GM21723 (cell line): ENCODE results near the gene ZNF536.
"Not testable (repeated sequence)": the region's sequence is repeated elsewhere in the genome, so short reads cannot be mapped to it uniquely, and the experiment has no call there.

ENCODE experiments used
- ATAC-seq: cut with Tn5 transposase; IDR thresholded peaks from one replicate; pipeline ENCODE4 v1.9.1; 2021; ENCODE audit warnings: mild to moderate bottlenecking, moderate library complexity; ENCODE audit not compliant: unreplicated experiment

Gene ZNF536

DNA sequence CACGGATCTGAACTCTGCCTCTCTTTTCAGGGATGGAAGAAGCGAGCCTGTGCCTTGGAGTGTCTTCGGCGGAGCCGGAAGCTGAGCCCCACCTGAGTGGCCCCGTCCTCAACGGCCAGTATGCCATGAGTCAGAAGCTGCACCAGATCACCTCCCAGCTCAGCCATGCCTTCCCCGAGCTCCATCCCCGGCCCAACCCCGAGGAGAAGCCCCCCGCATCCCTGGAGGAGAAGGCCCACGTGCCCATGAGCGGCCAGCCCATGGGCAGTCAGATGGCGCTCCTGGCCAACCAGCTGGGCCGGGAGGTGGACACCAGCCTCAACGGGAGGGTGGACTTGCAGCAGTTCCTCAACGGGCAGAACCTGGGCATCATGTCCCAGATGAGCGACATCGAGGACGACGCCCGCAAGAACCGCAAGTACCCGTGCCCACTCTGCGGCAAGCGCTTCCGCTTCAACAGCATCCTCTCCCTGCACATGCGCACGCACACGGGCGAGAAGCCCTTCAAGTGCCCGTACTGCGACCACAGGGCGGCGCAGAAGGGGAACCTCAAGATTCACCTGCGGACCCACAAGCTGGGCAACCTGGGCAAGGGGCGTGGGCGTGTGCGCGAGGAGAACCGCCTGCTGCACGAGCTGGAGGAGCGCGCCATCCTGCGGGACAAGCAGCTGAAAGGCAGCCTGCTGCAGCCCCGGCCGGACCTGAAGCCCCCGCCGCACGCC lies 71.5 kb downstream of the ZNF536 start:
- no peak for ATAC-seq

DNA sequence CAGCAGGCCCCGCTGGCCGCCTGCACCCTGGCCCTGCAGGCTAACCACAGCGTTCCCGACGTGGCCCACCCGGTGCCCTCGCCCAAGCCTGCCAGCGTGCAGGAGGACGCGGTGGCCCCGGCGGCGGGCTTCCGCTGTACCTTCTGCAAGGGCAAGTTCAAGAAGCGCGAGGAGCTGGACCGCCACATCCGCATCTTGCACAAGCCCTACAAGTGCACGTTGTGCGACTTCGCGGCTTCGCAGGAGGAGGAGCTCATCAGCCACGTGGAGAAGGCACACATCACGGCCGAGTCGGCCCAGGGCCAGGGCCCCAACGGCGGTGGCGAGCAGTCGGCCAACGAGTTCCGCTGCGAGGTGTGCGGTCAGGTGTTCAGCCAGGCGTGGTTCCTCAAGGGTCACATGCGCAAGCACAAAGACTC lies 72.1 kb downstream of the ZNF536 start:
- ATAC-seq: no peak

DNA sequence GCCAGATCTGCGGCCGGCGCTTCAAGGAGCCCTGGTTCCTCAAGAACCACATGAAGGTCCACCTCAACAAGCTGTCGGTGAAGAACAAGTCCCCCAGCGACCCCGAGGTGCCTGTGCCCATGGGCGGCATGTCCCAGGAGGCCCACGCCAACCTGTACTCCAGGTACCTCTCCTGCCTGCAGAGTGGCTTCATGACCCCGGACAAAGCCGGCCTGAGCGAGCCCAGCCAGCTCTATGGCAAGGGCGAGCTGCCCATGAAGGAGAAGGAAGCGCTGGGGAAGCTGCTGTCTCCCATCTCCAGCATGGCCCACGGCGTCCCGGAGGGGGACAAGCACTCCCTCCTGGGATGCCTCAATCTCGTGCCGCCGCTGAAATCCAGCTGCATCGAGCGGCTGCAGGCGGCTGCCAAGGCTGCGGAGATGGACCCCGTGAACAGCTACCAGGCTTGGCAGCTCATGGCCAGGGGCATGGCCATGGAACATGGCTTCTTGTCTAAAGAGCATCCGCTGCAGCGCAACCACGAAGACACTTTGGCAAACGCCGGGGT lies 72.6 kb downstream of the ZNF536 start:
- ATAC-seq: no peak

GRCh38 chr19:30445385-30445784 lies 73.2 kb downstream of the ZNF536 start:
- ATAC-seq: no peak

GRCh38 chr19:30446120-30446519 lies 73.9 kb downstream of the ZNF536 start:
- ATAC-seq: not testable (repeated sequence)

DNA sequence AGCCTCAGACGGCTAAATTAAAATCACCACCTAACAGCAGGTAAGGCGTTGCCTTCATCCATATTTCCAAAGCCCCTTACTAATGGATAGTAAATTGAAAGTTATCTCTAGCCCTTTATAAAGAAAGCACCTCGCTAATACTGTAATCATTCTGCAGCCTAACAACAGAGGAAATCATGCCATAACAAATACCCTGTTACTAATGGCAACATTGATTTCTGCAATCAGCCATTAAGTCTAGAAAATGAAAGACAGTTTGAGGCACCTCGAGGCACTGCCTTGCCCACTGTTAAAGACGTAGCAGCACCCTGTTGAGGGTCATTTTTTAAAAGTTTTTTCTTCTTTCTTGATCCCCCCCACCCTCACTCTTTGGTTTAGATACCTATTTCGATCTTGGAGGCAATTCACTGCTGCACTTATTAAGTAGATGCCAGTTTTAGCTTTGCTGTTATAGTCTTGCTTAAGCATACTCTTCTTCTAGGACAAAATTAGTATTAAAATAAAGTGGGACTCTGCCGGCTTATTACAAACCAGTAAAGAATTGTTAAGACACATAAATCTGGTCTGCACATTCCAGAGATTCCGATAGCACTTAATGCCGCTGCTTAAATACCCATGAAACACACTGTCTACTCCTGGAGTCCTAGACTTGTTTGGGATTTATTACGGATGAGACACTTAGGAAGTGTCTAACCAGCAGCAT lies 74.8 kb downstream of the ZNF536 start:
- ATAC-seq: no peak

- ATAC-seq: no peak
Observed at GRCh38 chr19:30447553-30447870, 75.3 kb downstream of the ZNF536 start.

DNA sequence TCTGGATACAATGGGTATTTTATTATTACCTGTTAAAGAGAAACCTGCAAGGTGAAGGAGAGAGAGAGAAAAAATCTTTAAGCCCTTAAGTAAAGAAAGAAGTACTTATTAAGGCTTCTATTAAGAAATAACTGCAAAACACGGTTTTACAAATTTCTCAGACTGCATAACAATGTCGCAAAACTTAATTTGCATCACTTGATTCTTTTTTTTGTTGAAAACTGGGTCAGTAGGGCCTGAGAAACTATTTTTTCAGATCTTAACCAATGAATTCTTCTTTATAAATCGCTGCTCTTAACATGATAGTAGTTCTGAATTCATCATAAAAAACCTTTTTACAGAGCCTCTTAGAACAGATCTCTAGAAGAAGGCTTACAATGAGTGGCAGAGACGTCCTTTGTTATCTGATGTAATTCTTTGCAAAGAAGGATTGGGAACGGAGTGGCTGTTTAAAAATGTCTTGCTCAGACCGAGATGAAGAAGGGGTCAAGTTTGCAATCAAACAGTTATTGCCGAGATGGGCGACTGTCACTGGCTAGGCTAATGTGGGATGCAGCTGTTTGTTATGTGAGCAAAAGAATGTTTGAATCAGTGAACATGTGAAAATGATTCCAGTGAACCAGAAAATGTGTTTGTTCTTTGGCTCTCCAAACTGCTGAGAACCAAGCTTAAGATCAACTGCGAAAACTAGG lies 76.3 kb downstream of the ZNF536 start:
- ATAC-seq: no peak

- ATAC-seq: no peak
Observed at GRCh38 chr19:30449078-30449590, 77.0 kb downstream of the ZNF536 start.

DNA sequence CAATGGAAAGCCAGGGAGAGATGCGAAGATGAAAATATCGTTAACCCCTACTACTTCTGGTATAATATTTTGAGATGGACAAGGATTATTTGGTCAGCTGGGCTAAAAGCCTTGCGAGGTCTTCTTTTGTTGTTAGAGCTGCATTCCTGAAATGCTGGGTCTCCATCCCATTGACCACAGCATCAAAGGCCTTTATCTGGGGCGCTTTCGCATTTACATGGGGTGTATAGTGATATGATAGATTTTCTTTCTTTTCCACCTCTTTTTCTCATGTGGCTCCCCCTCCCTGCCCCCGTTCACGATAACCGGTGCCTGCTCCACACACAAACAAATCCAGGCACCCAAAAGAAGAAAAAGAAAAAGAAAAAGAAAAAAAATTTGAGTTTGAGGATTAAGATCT lies 77.5 kb downstream of the ZNF536 start:
- no peak for ATAC-seq

DNA sequence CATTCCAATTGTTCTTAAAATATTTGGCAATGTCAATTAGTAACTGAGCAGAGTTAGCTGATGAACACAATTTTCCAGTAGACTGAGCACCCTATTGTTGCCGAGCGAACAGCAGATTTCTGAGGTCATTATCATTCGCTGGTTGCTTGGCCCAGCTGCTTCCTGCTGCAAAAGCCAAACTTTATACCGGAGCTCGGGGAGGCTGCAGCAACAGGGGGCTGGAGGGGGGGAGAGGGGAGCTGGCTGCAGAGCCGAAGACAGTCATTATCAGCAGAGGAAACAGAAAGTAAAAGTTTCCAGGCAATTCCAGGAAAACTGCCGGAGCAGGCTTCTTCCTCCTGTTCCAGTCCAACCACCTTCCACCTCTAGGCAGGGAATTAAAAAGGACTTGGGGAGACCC lies 77.9 kb downstream of the ZNF536 start:
- no peak for ATAC-seq

- no peak for ATAC-seq
Observed at GRCh38 chr19:30450835-30451321, 78.7 kb downstream of the ZNF536 start.

DNA sequence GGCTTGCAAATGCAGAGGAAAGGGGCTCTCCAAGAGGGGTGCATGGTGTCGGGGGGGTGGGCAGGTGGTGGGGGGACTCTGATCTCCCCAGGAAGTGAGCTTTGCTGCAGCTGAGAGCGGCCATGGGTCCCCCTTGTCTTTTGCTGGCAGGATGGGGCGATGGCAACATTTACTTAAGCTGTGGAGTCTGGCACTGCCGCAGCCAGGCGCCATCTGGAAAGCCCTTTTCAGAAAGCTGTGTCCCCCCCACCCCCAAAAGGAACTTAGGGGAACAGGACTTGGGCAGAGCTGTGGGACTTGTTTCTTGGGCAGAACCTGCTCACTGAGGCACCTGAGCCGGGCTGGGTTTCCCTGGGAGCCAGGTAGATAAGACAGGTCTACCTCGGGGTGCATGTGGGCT lies 80.7 kb downstream of the ZNF536 start:
- ATAC-seq: no peak

DNA sequence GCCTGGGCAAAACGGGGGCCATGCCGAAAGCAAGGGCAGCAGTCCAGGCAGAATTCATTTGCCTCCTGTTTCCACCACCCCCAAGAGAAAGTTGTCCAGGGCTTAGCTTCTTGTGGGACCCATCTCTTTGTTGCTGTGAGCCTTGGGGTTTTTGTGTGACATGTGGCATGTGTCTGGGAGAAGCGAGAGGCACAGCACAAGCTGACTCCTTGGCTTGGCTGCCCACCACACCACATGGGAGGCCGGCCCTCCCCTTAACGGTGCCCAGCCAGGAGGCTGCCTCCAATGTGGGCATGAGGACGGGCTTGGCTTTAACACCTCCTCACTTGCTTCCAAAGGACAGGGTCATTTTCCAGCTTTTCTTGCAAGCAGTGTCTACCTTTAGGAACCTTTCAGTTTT lies 81.6 kb downstream of the ZNF536 start:
- no peak for ATAC-seq

- ATAC-seq: no peak
Observed at GRCh38 chr19:30455881-30456280, 83.7 kb downstream of the ZNF536 start.

- no peak for ATAC-seq
Observed at GRCh38 chr19:30457484-30457883, 85.3 kb downstream of the ZNF536 start.

DNA sequence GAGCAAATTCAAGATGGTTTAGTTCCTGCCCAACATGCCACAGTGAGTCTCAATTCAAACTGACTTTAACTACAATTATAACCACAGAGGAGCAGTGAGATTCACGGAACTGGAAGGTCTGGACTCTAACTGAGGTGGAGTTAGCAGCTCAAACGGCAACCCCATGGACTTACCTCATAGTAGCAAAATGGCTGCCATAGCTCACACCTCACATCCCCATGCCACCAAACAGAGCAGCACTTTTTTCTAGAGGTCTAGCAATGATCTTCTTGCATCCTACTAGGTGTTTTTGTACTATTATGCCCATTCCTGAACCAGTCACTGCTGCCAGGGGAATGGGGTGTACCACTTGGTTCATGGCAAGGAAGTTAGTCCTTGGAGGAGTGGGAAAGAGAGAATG lies 87.7 kb downstream of the ZNF536 start:
- ATAC-seq: no peak

GRCh38 chr19:30464162-30464561 lies 92.0 kb downstream of the ZNF536 start:
- ATAC-seq: no peak

DNA sequence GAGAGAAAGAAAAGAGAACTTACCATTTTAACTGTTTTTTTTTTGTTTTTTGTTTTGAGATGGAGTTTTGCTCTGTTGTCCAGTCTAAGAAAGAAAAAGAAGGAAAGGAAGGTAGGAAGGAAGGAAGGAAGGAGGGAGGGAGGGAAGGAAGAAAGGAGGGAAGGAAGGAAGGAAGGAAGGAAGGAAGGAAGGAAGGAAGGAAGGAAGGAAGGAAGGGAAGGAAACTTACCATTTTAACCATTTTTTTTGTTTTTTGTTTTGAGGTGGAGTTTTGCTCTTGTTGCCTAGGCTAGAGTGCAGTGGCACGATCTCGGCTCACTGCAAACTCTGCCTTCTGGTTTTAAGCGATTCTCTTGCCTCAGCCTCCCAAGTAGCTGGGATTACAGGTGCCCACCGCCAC lies 94.4 kb downstream of the ZNF536 start:
- ATAC-seq: not testable (repeated sequence)

- no peak for ATAC-seq
Observed at GRCh38 chr19:30467239-30467638, 95.1 kb downstream of the ZNF536 start.

DNA sequence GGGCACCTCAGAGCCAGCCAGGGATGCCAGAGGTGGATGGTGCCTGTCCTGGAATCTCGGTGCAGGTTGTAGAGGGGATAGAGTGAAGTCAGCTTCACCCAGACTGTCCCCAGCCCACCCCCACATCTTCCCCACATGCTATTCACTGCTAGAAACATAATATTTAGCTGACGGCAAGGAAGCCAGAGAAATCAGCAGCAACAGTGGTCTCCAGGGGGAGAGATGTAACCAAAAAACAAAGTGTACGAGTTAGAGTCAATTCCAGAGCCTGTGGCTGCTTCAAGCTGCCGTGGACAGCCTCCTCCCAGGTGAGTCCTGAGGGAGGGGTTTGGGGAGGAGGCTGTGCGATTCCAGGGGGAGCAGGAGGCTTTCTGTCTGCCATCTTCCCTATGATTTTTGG lies 97.6 kb downstream of the ZNF536 start:
- ATAC-seq: no peak
